Measurements from ENCODE around the gene CPNE7. TPM values are rescaled to one million over a fixed set of nuclear protein-coding genes. Genes with fewer than 3 reads are reported as not detected.

CPNE7 gene
- total and polyA plus RNA-seq, 2 of the 13 experiments (the other 11 are each of a cell fraction or from before 2014, with no cell fraction given), result 0.59 TPM; not detected in 1

GRCh38 chr16:89565256-89565505 is 10.4 kb upstream of the CPNE7 start (continued):
- TF ChIP-seq YEATS4 (CRISPR knock-in tag; IDR thresholded peaks at IDR 0.05; ENCODE audit: borderline replicate concordance), result peak; percentile 70; the same call in 1 of the 2 replicates
- 0 out of 2 replicates have a peak, but pooled peaks have one; percentile 13 for TF ChIP-seq ZNF609 (CRISPR knock-in tag; IDR thresholded peaks at IDR 0.05; ENCODE audit: borderline replicate concordance)
- no peak for TF ChIP-seq ZNF562 (CRISPR knock-in tag; IDR thresholded peaks at IDR 0.05; ENCODE audit: borderline replicate concordance)
- TF ChIP-seq ZNF597 (CRISPR knock-in tag; IDR thresholded peaks at IDR 0.05), result no peak
- peak; percentile 15; the same call in 1 of the 2 replicates for TF ChIP-seq HNF4A (CRISPR knock-in tag; IDR thresholded peaks at IDR 0.05)
- TF ChIP-seq ZSCAN25 (CRISPR knock-in tag; IDR thresholded peaks at IDR 0.05), result peak; percentile 19; the same call in 1 of the 2 replicates
- TF ChIP-seq SUZ12 (IDR thresholded peaks at IDR 0.05; ENCODE audit: low read depth, low read length), result no peak
- no peak for TF ChIP-seq PAWR (CRISPR knock-in tag; IDR thresholded peaks at IDR 0.05; ENCODE audit: borderline replicate concordance)
- TF ChIP-seq MAFG (CRISPR knock-in tag; IDR thresholded peaks at IDR 0.05), result no peak
- no peak for TF ChIP-seq ZNF883 (CRISPR knock-in tag; IDR thresholded peaks at IDR 0.05; ENCODE audit: not compliant biosample characterization)
- no peak for TF ChIP-seq ZNF256 (CRISPR knock-in tag; conservative IDR thresholded peaks at IDR 0.05)
- peak; percentile 41 for TF ChIP-seq HNRNPH1 (optimal IDR thresholded peaks at IDR 0.05; ENCODE audit: low read depth, low read length)
- TF ChIP-seq ZSCAN9 (CRISPR knock-in tag; IDR thresholded peaks at IDR 0.05; ENCODE audit: borderline replicate concordance), result no peak
- 0 out of 2 replicates have a peak, but pooled peaks have one; percentile 18 for TF ChIP-seq BORCS8-MEF2B (CRISPR knock-in tag; IDR thresholded peaks at IDR 0.05)
- TF ChIP-seq ARID4A (CRISPR knock-in tag; IDR thresholded peaks at IDR 0.05; ENCODE audit: borderline replicate concordance), result 0 out of 2 replicates have a peak, but pooled peaks have one; percentile 42
- TF ChIP-seq KDM4B (CRISPR knock-in tag; IDR thresholded peaks at IDR 0.05), result no peak
- TF ChIP-seq MTERF4 (CRISPR knock-in tag; IDR thresholded peaks at IDR 0.05), result 0 out of 2 replicates have a peak, but pooled peaks have one; percentile 44
- TF ChIP-seq ZNF446 (CRISPR knock-in tag; IDR thresholded peaks at IDR 0.05), result peak; percentile 16; the same call in 1 of the 2 replicates
- peak; percentile 2 for TF ChIP-seq PHF5A (CRISPR knock-in tag; IDR thresholded peaks at IDR 0.05; ENCODE audit: low read depth, unreplicated experiment)
- 0 out of 2 replicates have a peak, but pooled peaks have one; percentile 62 for TF ChIP-seq ZNF543 (CRISPR knock-in tag; IDR thresholded peaks at IDR 0.05)

Measured in HepG2 (cell line).